Measurements from ENCODE around the gene TESMIN.

The TESMIN gene

GRCh38 chr11:68680541-68681231, 70.6 kb downstream of the TESMIN start:
- DNase-seq = no peak

DNA sequence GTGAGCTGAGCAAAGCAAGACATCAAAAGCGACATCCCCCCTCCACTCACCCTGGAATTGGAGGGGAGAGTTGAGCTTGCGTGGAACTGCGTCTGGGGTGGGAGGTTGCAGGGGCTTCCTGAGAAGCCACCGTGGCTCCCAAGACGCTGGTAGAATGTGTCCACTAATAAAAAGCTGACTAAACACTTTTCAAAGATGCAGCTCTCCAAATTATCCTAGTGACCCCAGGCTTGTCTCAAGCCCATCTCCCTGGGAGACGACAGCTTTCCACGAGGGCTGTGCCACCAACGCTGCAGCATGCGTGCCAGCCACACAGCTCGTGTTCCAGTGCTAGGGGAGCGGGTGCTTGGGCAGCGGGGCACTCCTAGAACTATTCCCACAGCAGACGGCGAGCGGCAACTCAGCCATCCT, 73.3 kb downstream of the TESMIN start:
- DNase-seq = no peak

DNA sequence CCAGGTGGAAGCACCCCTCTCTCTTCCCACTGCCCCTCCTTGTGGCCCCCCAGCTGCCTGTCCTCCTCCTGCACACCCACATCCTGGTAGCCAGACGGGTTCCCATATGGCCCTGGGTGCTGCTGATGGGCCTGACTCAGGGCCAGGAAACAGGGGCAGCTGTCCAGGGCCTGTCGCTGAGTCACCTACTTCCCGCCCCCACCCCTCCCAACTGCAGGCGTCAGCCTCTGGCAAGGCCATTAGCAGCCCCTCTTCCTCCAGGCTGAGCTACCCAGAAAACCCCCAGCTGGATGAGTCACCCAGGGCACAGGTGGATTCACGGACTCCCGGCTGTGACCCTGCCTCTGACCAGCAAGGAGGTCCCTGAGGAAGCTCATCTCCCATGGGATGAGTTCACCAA, 73.9 kb downstream of the TESMIN start:
- DNase-seq = no peak

DNA sequence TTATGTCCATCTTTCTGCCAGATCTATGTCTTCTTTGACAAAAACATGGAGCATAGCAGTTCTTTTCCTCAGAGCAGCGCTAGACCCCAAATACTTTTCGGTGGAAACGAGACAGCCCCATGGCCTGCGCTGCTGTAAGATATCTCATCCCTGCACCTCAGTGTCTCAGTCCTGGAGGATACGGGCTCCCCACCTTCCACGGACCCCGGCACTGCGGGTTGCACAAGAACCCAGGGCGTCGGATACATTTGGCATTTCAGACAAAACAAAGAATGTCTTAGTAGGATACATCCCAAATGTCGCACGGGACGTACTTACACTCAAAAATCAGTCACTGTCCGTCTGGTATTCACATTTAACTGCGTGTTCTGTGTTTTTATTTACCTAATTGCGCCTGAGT, 76.9 kb downstream of the TESMIN start:
- no peak for DNase-seq

GRCh38 chr11:68673991-68674390, 77.3 kb downstream of the TESMIN start:
- DNase-seq = no peak

GRCh38 chr11:68673306-68673945, 77.9 kb downstream of the TESMIN start:
- DNase-seq = no peak

GRCh38 chr11:68670208-68670992, 80.9 kb downstream of the TESMIN start:
- DNase-seq = no peak

DNA sequence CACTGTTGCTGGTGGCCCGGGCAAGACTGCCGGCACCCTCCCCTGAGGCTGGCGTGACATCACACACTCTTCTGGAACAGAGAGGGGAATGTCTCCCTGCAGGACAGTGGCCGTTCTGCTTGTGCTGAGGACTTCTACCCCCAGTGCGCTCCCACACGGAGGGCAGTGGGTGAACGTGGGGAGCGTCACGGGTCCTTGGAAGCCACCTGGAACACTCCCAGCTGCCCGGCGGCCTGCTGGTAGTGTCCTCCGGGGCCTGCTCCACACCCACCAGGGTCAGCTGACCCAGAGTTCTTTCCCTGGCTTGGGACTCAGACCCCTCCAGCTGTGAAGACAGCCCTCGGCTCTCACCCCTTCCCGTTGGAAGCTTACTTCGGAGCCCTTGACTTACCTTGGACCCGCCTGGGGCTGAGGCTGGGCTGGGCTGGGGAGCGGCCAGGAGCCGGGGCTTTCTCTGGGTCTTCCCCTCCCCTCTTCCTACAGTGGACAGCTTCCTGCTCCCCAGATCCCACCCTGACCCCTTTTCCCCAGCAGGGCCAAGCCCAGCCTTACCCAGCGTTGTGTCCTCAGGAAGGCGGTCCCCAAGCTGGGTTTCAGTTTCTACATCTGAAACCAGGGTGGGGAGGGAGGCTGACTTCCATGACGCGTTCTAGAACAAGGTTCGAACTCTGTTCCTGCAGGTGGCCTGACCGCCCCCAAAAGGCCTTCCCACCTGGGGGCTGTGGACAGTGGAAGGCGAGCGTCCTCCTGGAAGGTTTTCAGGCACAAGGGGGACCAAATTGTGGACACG, 81.8 kb downstream of the TESMIN start:
- no peak for DNase-seq

DNA sequence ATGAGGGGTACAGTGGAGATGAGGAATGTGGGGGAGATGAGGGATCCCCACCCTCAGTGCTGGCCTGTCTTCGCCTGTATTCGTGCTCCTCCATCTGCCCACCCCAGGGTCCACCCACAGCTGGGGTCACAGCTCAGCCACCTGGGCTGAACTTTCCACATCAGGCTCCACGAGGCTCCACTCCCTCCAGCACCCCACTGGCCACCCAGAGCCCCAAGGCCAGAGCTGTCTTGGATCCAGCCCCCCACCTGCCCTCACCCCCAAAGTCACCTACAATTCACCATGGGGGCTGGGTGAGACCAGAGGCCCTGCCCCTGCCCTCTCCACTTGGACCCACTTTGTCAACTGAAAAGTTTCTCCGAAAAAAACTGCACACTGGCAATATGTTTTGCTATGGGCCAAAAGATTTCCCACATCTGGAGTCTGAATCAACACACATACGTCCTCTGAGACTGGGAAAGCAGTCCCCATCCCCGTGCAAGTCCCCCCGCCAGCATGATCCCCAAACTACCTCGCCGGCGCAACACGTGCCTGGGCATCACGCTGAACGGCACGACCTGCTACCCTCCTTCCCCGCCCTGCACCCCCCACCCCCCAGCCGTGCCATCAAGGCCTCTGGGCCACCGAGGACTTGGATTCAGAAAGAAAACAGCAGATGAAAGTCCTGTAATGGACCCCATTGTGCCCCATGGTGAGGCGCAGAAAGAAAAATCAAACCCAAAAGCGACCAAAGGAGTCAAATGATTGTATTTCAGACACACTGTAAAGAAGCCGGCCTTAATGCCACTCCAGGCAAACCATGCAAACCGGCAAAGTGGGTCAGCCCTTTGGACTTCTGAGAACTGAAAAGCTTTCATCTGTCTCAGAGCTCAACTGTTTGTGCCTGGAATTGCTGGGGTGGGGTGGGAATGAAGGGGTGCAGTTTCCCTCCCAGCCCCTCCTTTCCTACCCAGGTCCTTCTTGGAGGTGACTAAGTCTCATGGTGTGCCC, 83.5 kb downstream of the TESMIN start:
- DNase-seq = no peak

DNA sequence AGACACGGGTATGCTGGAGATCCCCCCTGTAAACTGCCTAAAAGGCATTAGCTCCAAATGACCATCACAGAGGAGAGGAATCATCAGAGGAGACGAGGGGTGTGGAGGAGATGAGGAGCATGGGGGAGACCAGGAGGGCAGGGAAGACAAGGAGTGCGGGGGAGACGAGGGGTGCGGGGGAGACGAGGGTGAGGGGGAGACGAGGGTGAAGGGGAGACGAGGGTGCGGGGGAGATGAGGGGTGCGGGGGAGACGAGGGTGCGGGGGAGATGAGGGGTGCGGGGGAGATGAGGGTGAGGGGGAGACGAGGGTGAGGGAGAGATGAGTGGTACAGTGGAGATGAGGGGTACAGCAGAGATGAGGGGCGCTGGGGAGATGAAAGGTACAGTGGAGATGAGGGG, 84.5 kb downstream of the TESMIN start:
- no peak for DNase-seq

DNA sequence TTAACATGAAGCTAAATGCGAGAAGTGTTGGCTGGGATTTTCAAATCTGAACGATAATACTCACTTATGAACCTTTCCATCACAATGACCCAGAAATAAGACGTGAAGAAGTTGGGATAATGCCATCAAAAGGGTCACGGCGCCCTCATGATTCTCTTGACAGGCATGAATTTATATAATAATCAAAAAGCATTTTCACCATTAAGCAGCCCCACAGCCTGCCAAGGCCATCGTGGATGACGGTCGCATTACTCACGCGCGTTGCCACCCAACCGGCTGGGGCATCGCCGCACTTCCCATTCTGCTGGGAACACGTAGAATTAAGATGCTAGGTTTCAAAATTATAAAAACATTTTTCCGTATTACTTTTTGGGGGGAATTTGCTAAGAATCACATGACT, 85.9 kb downstream of the TESMIN start:
- DNase-seq = no peak

GRCh38 chr11:68664906-68665305, 86.4 kb downstream of the TESMIN start:
- DNase-seq = no peak

DNA sequence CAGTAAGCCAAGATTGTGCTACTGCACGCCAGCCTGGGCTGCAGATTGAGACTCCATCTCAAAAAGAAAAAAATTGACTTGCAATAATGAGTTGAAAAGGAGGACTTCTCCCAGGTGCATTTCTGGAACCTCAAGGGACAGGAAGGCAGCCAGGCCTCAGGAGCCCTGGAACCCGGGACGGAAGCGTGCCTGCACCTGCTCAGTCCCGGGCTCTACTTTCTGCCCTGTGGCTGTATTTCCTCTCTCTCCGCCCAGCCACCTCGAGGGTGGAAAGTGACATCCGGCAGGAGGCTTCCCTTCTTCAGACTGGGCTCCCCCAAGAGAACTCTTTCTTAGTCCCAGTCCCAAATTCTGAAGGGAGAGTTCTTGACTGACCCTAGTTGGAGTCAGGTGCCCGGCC, 87.2 kb downstream of the TESMIN start:
- no peak for DNase-seq

GRCh38 chr11:68663482-68664010, 87.8 kb downstream of the TESMIN start:
- DNase-seq = no peak

- no peak for DNase-seq
These were observed 89.4 kb downstream of the TESMIN start for GRCh38 chr11:68661697-68662603.

DNA sequence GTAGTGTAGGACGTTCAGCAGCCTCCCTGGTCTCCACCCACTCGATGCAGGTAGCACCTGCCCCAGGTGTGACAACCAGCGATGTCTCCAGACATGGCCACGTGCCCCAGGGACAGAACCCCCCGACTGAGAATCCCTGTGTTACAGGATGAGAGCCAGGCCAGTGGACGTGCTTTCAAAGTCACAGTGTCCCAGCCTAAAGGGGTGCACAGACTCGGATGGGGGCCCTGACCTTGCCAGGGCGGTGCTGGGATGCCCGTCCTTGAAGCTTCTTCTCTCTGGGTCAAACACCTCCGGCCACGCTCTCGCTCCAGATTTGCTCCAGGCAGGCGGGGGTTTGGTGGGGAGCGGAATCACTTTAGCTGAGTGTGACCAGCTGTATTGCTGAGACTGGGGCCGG, 90.3 kb downstream of the TESMIN start:
- no peak for DNase-seq

DNA sequence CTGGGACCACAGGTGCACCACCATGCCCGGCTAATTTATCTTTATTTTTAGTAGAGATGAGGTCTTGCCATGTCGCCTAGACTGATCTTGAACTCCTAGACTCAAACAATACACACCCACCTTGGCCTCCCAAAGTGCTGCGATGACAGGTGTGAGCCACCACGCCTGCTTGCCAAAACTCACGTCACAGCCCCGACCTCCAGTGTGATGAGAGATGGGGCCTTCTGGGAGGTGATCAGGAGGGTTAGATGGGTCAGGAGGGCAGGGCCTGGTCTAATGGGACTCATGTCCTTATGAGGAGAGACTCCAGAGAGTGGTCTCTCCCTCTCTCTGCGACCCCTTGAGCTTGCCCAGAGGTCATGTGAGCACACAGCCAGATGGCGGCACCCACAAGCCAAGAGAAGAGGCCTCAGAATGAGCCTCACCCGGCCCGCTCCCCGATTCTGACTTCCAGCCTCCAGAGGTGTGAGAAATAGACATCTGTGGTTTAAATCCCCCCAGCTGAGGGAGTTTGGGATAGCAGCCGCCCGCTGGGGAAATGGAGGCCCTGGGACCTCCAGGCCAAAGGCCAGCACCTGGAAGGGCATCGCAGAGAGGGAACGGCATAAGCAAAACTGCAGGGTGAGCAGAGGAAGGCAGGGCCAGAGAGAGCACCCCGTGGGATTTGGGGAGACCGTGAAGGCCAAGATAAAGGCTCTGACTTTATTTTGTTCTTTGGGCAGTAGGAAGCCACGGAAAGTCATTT, 91.1 kb downstream of the TESMIN start:
- DNase-seq = no peak

DNA sequence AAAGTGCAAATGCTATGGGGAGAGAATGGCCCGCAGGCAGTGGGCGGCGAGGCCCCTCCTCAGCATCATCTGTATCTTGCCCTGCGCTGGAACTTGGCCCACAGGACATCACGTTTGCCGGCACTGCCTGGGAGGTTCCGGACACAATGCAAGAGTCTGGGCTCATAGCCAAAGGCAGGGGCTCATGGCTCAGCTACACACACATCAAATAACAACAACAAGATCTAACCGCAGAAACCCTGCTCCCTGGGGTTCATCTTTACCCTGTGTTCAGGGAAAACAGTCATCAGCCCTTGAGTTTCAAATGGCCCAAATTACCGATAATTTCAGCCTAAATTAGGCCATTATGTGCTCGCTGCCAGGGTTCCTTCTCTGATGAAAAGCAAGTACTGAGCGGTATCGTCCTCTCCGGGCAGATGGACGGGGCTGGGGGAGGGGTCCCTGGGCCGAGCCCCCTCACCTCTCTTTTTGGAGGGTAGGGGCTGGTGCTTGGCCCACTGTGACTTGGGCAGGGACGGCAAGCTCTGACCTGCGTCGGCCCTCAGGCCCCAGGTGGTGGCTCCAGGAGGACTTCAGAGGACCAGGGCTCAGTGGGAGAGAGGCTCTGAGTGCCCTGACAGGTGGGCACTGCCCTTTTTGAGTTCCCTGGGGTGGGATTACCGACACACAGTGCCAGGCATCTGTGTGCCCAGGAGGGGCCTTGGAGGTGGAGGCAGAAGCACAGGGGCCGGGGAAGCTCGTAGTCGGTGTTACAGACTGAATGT, 92.0 kb downstream of the TESMIN start:
- peak; percentile 95 for DNase-seq

GRCh38 chr11:68658661-68659060, 92.7 kb downstream of the TESMIN start:
- no peak for DNase-seq
